CD8-positive, alpha-beta memory T cell (primary cell): ENCODE data around the gene HOXB5. TPM values are rescaled to one million over a fixed set of nuclear protein-coding genes. Genes with fewer than 3 reads are reported as not detected.

Experiments
- CTCF ChIA-PET: fragments of 350-600 bp; sonication (Branson Sonifier 250); formaldehyde crosslinking; loops from one replicate; lab custom pipeline; 2021; ENCODE audit warnings: antibody characterized with exemption; lab: Charles Lee
- POLR2A ChIA-PET: fragments of 350-600 bp; sonication (Branson Sonifier 250); formaldehyde crosslinking; loops from one replicate; lab custom pipeline; 2021; ENCODE audit warnings: antibody characterized with exemption; lab: Charles Lee
- DNase-seq, 5 donors: peaks; one replicate each; pipeline versions ENCODE4 v3.0.0 to v3.0.0-alpha.2; 2020 to 2022; ENCODE audit warnings: mixed read lengths in 1 of 5
- H3K27ac ChIP-seq: one replicate; pipeline ENCODE4 v1.7.0; 2013; ENCODE audit warnings: low read depth, mild to moderate bottlenecking, low read length, moderate library complexity
- H3K27me3 ChIP-seq: 2 replicates; pipeline ENCODE4 v1.7.0; 2013; ENCODE audit warnings: low read length, mild to moderate bottlenecking; ENCODE audit not compliant: insufficient read depth, poor library complexity, severe bottlenecking
- H3K36me3 ChIP-seq: 2 replicates; pipeline ENCODE4 v1.7.0; 2013; ENCODE audit warnings: mild to moderate bottlenecking, low read length, moderate library complexity; ENCODE audit not compliant: insufficient read depth
- H3K4me1 ChIP-seq: 2 replicates; pipeline ENCODE4 v1.7.0; 2013; ENCODE audit warnings: mild to moderate bottlenecking, low read length, moderate library complexity; ENCODE audit not compliant: insufficient read depth
- H3K4me3 ChIP-seq: 2 replicates; pipeline ENCODE4 v1.7.0; 2013; ENCODE audit warnings: mild to moderate bottlenecking, low read length
- H3K9me3 ChIP-seq: 2 replicates; pipeline ENCODE4 v1.7.0; 2013; ENCODE audit warnings: mild to moderate bottlenecking, low read length
- H3K27ac Mint-ChIP-seq, 8 donors: one replicate each; pipeline ENCODE4 v1.8.0; 2020 to 2021; ENCODE audit warnings: mixed read lengths in 8 of 8, mild to moderate bottlenecking in 6 of 8, inconsistent platforms in 3 of 8, moderate library complexity in 3 of 8
- H3K27me3 Mint-ChIP-seq, 2 donors: one replicate each; pipeline ENCODE4 v1.8.0; 2020 to 2021; ENCODE audit warnings: mixed read lengths in 2 of 2, mild to moderate bottlenecking in 1 of 2, moderate library complexity in 1 of 2
- H3K36me3 Mint-ChIP-seq, 3 donors: one replicate each; pipeline ENCODE4 v1.8.0; 2020 to 2021; ENCODE audit warnings: mixed read lengths in 3 of 3, inconsistent platforms in 1 of 3, mild to moderate bottlenecking in 1 of 3
- H3K4me1 Mint-ChIP-seq, 3 donors: one replicate each; pipeline ENCODE4 v1.8.0; 2020 to 2021; ENCODE audit warnings: mixed read lengths in 3 of 3, inconsistent platforms in 1 of 3, mild to moderate bottlenecking in 1 of 3
- H3K4me3 Mint-ChIP-seq, 7 donors: one replicate each; pipeline ENCODE4 v1.8.0; 2020 to 2021; ENCODE audit warnings: mixed read lengths in 7 of 7, mild to moderate bottlenecking in 6 of 7, moderate library complexity in 4 of 7, inconsistent platforms in 2 of 7
- H3K9me3 Mint-ChIP-seq, 5 donors: one replicate each; pipeline ENCODE4 v1.8.0; 2020 to 2022; ENCODE audit warnings: mixed read lengths in 5 of 5, mild to moderate bottlenecking in 3 of 5, moderate library complexity in 2 of 5, inconsistent platforms in 1 of 5
- polyA plus RNA-seq: library from polyadenylated mRNA; unstranded; fragments of 300-500 nt; fragmentation: Illumina TruSeq; gene quantifications from one replicate; pipeline ENCODE4 v1.2.3, GENCODE V29; 2021
- total RNA-seq, 2 experiments: library from RNA; stranded (reverse); gene quantifications; one replicate each; pipeline ENCODE4 v1.2.3, GENCODE V29; 2021

Gene HOXB5
- total and polyA plus RNA-seq, 3 experiments from 2014 or later: not detected

DNA sequence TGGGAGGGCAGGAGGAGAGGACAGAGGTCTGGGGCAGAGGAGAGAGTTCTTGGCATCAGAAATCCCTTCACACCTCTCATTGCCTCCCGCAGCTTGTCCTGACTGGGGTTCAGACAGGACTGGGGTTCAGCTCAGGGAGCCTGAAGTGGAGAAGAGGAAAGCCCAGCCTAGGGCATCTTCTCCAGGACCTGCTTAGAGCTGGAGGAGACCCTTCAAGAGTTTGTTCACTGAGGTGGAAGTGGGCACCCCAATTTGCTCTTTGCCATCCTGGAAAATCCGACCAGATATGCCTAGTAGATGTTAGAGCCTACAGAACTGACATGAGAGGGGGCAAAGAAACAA, 5.5 kb downstream of the HOXB5 start:
- Mint-ChIP-seq H3K4me3 (peak overlapping the region in 1 of 7 donors; percentile 92), H3K27ac (no peak overlapping the region), H3K4me1 (peaks cover 26 to 31% (median 28%) of the 10 kb centered on the region in 3 donors), H3K27me3 (peaks cover 52 to 70% of the 10 kb centered on the region in 2 donors), H3K36me3 (peaks cover 0 to 3% (median 0%) of the 10 kb centered on the region in 3 donors), H3K9me3 (no peaks in the 10 kb centered on the region)
- Histone ChIP-seq H3K4me3 (no peak overlapping the region), H3K4me1 (peaks cover 23% of the 10 kb centered on the region), H3K27me3 (peaks cover 22% of the 10 kb centered on the region), H3K9me3 (no peaks in the 10 kb centered on the region), H3K36me3 (no peaks in the 10 kb centered on the region), H3K27ac (no peak overlapping the region)
- DNase-seq: no peak
- POLR2A ChIA-PET: interaction anchor here (1.1 kb wide), 1 partner anchor 242 kb away, joined by 5 read pairs; no protein-coding TSS in a partner anchor
- CTCF ChIA-PET: interaction anchor here (1.0 to 1.6 kb wide), 6 partner anchors 25 to 280 kb away, joined by 3 to 12 read pairs (median 5); no protein-coding TSS in a partner anchor

GRCh38 chr17:48587276-48588073, 6.1 kb downstream of the HOXB5 start:
- POLR2A ChIA-PET: interaction anchor here (0.5 to 0.7 kb wide), 2 partner anchors 28 to 490 kb away, joined by 3 read pairs; no protein-coding TSS in a partner anchor
- H3K4me3 ChIP-seq: no peak overlapping the region
- H3K9me3 Mint-ChIP-seq: no peaks in the 10 kb centered on the region
- CTCF ChIA-PET: interaction anchor here (1.0 to 1.6 kb wide), 6 partner anchors 25 to 279 kb away, joined by 3 to 5 read pairs (median 4); no protein-coding TSS in a partner anchor
- H3K36me3 Mint-ChIP-seq: peaks cover 0 to 3% (median 0%) of the 10 kb centered on the region in 3 donors
- peaks cover 24% of the 10 kb centered on the region for H3K27me3 ChIP-seq
- no peak overlapping the region for H3K27ac Mint-ChIP-seq
- H3K4me1 Mint-ChIP-seq: peaks cover 21 to 28% (median 25%) of the 10 kb centered on the region in 3 donors
- H3K9me3 ChIP-seq: no peaks in the 10 kb centered on the region
- H3K27me3 Mint-ChIP-seq: peaks cover 51 to 70% of the 10 kb centered on the region in 2 donors
- H3K27ac ChIP-seq: no peak overlapping the region
- no peaks in the 10 kb centered on the region for H3K36me3 ChIP-seq
- no peak for DNase-seq
- H3K4me3 Mint-ChIP-seq: peak overlapping the region in 6 of 7 donors; percentile 9 to 92 (median 37)
- peaks cover 18% of the 10 kb centered on the region for H3K4me1 ChIP-seq

DNA sequence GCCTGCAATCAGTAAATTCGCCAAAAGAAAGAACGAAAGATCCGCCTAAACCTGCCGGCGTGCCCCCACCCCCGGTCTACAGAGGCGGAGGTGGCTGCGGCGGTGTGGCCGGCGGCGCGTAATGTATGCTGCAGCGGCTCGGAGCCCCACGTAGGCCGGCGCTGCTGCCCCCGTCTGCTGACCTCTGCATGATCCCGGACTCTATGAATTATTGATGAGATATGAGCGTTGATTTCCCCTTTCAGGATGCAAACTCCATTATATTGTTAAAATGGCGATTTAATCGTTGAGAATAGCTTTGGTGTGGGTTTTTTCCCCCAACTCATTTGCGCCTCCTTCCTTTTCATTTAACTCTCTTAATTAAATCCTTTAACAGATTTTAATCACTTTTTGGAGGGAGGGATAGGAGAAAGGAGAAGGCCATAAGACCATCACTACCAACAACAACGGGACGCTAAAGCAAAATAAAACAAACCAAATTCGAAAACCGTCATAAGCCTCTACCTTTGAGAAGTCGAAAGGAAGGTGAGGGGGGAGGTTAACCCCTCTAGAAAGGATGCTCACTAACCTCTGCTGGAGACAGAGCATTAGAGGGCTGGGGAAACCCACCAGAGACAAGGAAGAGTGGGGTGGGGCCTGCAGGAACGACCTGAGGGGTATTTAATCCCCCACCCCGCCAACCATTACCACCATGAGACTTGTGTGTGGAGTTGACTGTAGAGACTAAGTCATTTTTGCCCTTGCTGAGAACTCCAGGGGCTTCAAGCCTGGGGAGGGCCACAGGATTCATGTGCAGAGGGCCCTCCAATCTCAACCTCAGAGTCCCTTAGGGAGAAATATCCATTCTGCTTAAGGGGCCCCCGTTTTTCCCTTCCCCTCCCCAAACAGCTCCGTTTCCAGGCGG, 7.0 kb downstream of the HOXB5 start:
- no peak overlapping the region for H3K27ac ChIP-seq
- POLR2A ChIA-PET: interaction anchor here (0.5 to 0.7 kb wide), 2 partner anchors 29 to 489 kb away, joined by 3 read pairs; no protein-coding TSS in a partner anchor
- H3K9me3 Mint-ChIP-seq: no peaks in the 10 kb centered on the region
- no peaks in the 10 kb centered on the region for H3K36me3 ChIP-seq
- peak in 2 of 5 donors; percentile 15 to 60 for DNase-seq
- peaks cover 31% of the 10 kb centered on the region for H3K27me3 ChIP-seq
- peak overlapping the region in 3 of 8 donors; percentile 27 to 76 (median 32) for H3K27ac Mint-ChIP-seq
- peaks cover 25 to 31% (median 26%) of the 10 kb centered on the region in 3 donors for H3K4me1 Mint-ChIP-seq
- peak overlapping the region; percentile 85 for H3K4me3 ChIP-seq
- peak overlapping the region; percentile 90 to 100 (median 94) for H3K4me3 Mint-ChIP-seq
- peaks cover 0 to 3% (median 0%) of the 10 kb centered on the region in 3 donors for H3K36me3 Mint-ChIP-seq
- H3K9me3 ChIP-seq: no peaks in the 10 kb centered on the region
- H3K27me3 Mint-ChIP-seq: peaks cover 53 to 70% of the 10 kb centered on the region in 2 donors
- CTCF ChIA-PET: interaction anchor here (1.0 to 1.6 kb wide), 5 partner anchors 94 to 279 kb away, joined by 3 to 5 read pairs (median 5); no protein-coding TSS in a partner anchor
- H3K4me1 ChIP-seq: peaks cover 24% of the 10 kb centered on the region

DNA sequence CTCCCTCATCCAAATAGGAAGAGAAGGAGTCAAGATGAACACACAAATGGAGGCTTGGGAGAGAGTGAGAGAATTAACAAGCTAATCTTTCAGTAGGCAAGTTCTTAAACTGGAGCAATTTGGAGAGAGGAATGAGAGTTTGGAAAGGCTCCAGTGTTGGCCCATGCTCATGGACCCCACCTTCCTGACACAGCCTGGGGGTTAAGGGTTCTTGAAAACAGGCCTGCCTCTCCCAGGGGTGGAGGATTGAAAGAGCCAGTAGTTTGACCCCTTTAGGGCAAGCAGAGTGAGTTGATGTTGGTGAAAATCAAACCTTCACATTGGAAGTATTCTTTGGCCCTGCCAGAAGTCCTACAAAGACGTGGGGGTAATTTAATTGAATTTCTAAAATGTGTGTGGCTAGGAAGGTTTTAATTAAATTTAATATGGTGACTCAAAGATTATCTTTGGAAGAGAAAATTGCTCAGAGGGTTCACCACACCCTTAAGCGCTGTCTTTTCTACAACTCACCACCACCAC, 9.3 kb downstream of the HOXB5 start:
- Histone ChIP-seq H3K27me3 (peaks cover 51% of the 10 kb centered on the region), H3K36me3 (no peaks in the 10 kb centered on the region), H3K9me3 (no peaks in the 10 kb centered on the region), H3K4me3 (no peak overlapping the region), H3K27ac (no peak overlapping the region), H3K4me1 (peaks cover 29% of the 10 kb centered on the region)
- POLR2A ChIA-PET: no interaction called here
- H3K4me3 Mint-ChIP-seq: peak overlapping the region in 6 of 7 donors; percentile 15 to 94 (median 27)
- peak overlapping the region in 1 of 8 donors; percentile 85 for H3K27ac Mint-ChIP-seq
- H3K27me3 Mint-ChIP-seq: peaks cover 61 to 77% of the 10 kb centered on the region in 2 donors
- peaks cover 0 to 3% (median 0%) of the 10 kb centered on the region in 3 donors for H3K36me3 Mint-ChIP-seq
- no peak for DNase-seq
- CTCF ChIA-PET: interaction anchor here (1.5 kb wide), 1 partner anchor 67 kb away, joined by 3 read pairs; no protein-coding TSS in a partner anchor
- H3K9me3 Mint-ChIP-seq: no peaks in the 10 kb centered on the region
- H3K4me1 Mint-ChIP-seq: peaks cover 28 to 48% (median 34%) of the 10 kb centered on the region in 3 donors

GRCh38 chr17:48583708-48584222, 9.8 kb downstream of the HOXB5 start:
- peak overlapping the region in 6 of 7 donors; percentile 15 to 94 (median 27) for H3K4me3 Mint-ChIP-seq

DNA sequence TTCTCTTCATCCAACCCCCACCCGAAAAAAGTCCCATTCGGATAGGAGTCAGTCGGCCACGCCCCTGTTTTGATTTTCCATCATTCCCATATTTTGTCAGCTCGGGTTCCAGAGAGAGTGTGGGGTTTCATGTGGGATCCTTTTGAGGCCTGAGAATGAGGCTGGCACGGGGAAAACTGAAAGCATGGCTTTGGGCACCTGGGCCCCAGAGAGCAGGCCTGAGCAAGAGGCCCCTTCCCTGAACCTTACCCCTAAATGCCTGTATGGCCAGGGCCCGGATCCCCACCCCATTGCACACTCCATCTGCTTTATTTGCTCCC, 10.9 kb downstream of the HOXB5 start:
- peak overlapping the region; percentile 43 for H3K27ac ChIP-seq
- peaks cover 36% of the 10 kb centered on the region for H3K4me1 ChIP-seq
- no peak for DNase-seq
- peaks cover 57 to 78% of the 10 kb centered on the region in 2 donors for H3K27me3 Mint-ChIP-seq
- peak overlapping the region in 6 of 7 donors; percentile 51 to 85 (median 64) for H3K4me3 Mint-ChIP-seq
- H3K36me3 ChIP-seq: no peaks in the 10 kb centered on the region
- no peak overlapping the region for H3K4me3 ChIP-seq
- peak overlapping the region in 2 of 8 donors; percentile 26 to 79 for H3K27ac Mint-ChIP-seq
- ChIA-PET POLR2A (interaction anchor here (0.6 to 1.0 kb wide), 2 partner anchors 11 to 90 kb away, joined by 3 read pairs; partner anchors contain the start of gene HOXB5), CTCF (interaction anchor here (1.4 to 1.9 kb wide), 3 partner anchors 11 to 129 kb away, joined by 3 to 6 read pairs (median 3); partner anchors contain the start of gene HOXB5)
- no peaks in the 10 kb centered on the region for H3K9me3 ChIP-seq
- H3K36me3 Mint-ChIP-seq: peaks cover 0 to 7% (median 0%) of the 10 kb centered on the region in 3 donors
- H3K9me3 Mint-ChIP-seq: no peaks in the 10 kb centered on the region
- H3K27me3 ChIP-seq: peaks cover 58% of the 10 kb centered on the region
- H3K4me1 Mint-ChIP-seq: peaks cover 38 to 57% (median 48%) of the 10 kb centered on the region in 3 donors

More at GRCh38 chr17:48583708-48584222, 9.8 kb downstream of the HOXB5 start:
- H3K9me3 ChIP-seq: no peaks in the 10 kb centered on the region
- peaks cover 0 to 3% (median 0%) of the 10 kb centered on the region in 3 donors for H3K36me3 Mint-ChIP-seq
- no peak for DNase-seq
- ChIA-PET POLR2A (no interaction called here), CTCF (interaction anchor here (1.4 to 1.9 kb wide), 4 partner anchors 9 to 130 kb away, joined by 3 to 6 read pairs (median 3); partner anchors contain the start of gene HOXB5)
- no peak overlapping the region for H3K4me3 ChIP-seq
- H3K4me1 ChIP-seq: peaks cover 33% of the 10 kb centered on the region
- peaks cover 65 to 81% of the 10 kb centered on the region in 2 donors for H3K27me3 Mint-ChIP-seq
- no peak overlapping the region for H3K27ac Mint-ChIP-seq
- peaks cover 33 to 53% (median 40%) of the 10 kb centered on the region in 3 donors for H3K4me1 Mint-ChIP-seq
- peaks cover 56% of the 10 kb centered on the region for H3K27me3 ChIP-seq
- H3K9me3 Mint-ChIP-seq: no peaks in the 10 kb centered on the region
- no peak overlapping the region for H3K27ac ChIP-seq
- no peaks in the 10 kb centered on the region for H3K36me3 ChIP-seq
